Stimulated activated CD4-positive, alpha-beta T cell treated with anti-CD3 and anti-CD28 coated beads, Interleukin-15, amount 100 ng/mL, for 1 hour (primary cell): ENCODE data around the gene PPP2R2D.

Experiments
- DNase-seq, 2 donors: peaks; one replicate each; pipeline ENCODE4 v3.0.0-alpha.2; 2020; ENCODE audit warnings: low read depth in 1 of 2, low spot score in 1 of 2

The PPP2R2D gene

GRCh38 chr10:131900350-131901152 lies at the start of gene PPP2R2D:
PPP2R2D (plus strand) TSS chr10:131901008; CDS start chr10:131901149, 141 bp downstream.
- DNase-seq = peak; percentile 92 to 94

- DNase-seq = no peak
These were observed 49.5 kb upstream of the PPP2R2D start for GRCh38 chr10:131851346-131851745.

GRCh38 chr10:131852176-131852822 lies 48.5 kb upstream of the PPP2R2D start:
- no peak for DNase-seq

GRCh38 chr10:131852823-131853609 lies 47.8 kb upstream of the PPP2R2D start:
- no peak for DNase-seq

GRCh38 chr10:131853610-131853964 lies 47.2 kb upstream of the PPP2R2D start:
- DNase-seq = no peak

GRCh38 chr10:131854579-131855335 lies 46.1 kb upstream of the PPP2R2D start:
- no peak for DNase-seq

GRCh38 chr10:131855461-131856401 lies 45.1 kb upstream of the PPP2R2D start:
- no peak for DNase-seq

- DNase-seq = no peak
These were observed 44.2 kb upstream of the PPP2R2D start for GRCh38 chr10:131856441-131857094.

GRCh38 chr10:131857156-131858117 lies 43.4 kb upstream of the PPP2R2D start:
- DNase-seq = no peak

- no peak for DNase-seq
These were observed 42.7 kb upstream of the PPP2R2D start for GRCh38 chr10:131858118-131858515.

GRCh38 chr10:131858583-131859340 lies 42.0 kb upstream of the PPP2R2D start:
- DNase-seq = no peak

- no peak for DNase-seq
These were observed 41.3 kb upstream of the PPP2R2D start for GRCh38 chr10:131859341-131860020.

GRCh38 chr10:131860311-131860710 lies 40.5 kb upstream of the PPP2R2D start:
- no peak for DNase-seq

- DNase-seq = no peak
These were observed 39.9 kb upstream of the PPP2R2D start for GRCh38 chr10:131860806-131861440.

GRCh38 chr10:131862548-131862947 lies 38.3 kb upstream of the PPP2R2D start:
- DNase-seq = no peak

- DNase-seq = no peak
These were observed 35.4 kb upstream of the PPP2R2D start for GRCh38 chr10:131865223-131865917.
